Sigmoid colon (tissue), 3 donors: Measurements from ENCODE around the gene ZNF135.

Source experiments
- CTCF ChIP-seq, 4 experiments: fragments of 450-650 bp in 3 of 4; fragments of 200-600 bp in 1 of 4; IDR thresholded peaks; one replicate each; pipeline ENCODE4 v1.5.1; 2016 to 2019; ENCODE audit warnings: antibody characterized with exemption in 4 of 4, mild to moderate bottlenecking in 3 of 4, moderate library complexity in 2 of 4
- POLR2A ChIP-seq, 2 donors: fragments of 450-650 bp; IDR thresholded peaks; one replicate each; pipeline ENCODE4 v1.6.1; 2016; ENCODE audit warnings: antibody characterized with exemption in 2 of 2, mild to moderate bottlenecking in 2 of 2, moderate library complexity in 2 of 2

- TF ChIP-seq CTCF (IDR thresholded peaks at IDR 0.05) (no peak), POLR2A (IDR thresholded peaks at IDR 0.05) (no peak)
These were observed 48.9 kb downstream of the ZNF135 start for GRCh38 chr19:58107778-58108545.
